ENCODE measurements around the gene SARNP. TPM values are rescaled to one million over a fixed set of nuclear protein-coding genes. Genes with fewer than 3 reads are reported as not detected.

SARNP gene
- total RNA-seq, 1 donor from 2014 or later, result 266 TPM

- no peaks in the 10 kb centered on the region for H3K36me3 Mint-ChIP-seq
- DNase-seq (ENCODE audit: low spot score), result no peak
- Histone ChIP-seq H3K4me3 (no peak overlapping the region), H3K4me2 (no peak overlapping the region), H3K27ac (no peak overlapping the region), H4K20me1 (ENCODE audit: low read depth) (no peaks in the 10 kb centered on the region), H3K9ac (no peak overlapping the region), H3K27me3 (no peaks in the 10 kb centered on the region), H3K9me3 (ENCODE audit: low read depth) (no peaks in the 10 kb centered on the region), H3K79me2 (ENCODE audit: low read depth) (no peaks in the 10 kb centered on the region), H2AFZ (replicated peaks) (no peak overlapping the region), H3K36me3 (no peaks in the 10 kb centered on the region), H3K4me1 (peaks cover 20% of the 10 kb centered on the region), H3F3A (ENCODE audit: low read depth) (peaks cover 14% of the 10 kb centered on the region)
- peaks cover 2% of the 10 kb centered on the region for H3K27me3 Mint-ChIP-seq (ENCODE audit: insufficient read depth, low read depth)
- peaks cover 41% of the 10 kb centered on the region for H3K4me1 Mint-ChIP-seq
- no peaks in the 10 kb centered on the region for H3K9me3 Mint-ChIP-seq
- no peak overlapping the region for H3K27ac Mint-ChIP-seq
- peak overlapping the region; percentile 38 for H3K4me3 Mint-ChIP-seq
- TF ChIP-seq, protein P1, sequence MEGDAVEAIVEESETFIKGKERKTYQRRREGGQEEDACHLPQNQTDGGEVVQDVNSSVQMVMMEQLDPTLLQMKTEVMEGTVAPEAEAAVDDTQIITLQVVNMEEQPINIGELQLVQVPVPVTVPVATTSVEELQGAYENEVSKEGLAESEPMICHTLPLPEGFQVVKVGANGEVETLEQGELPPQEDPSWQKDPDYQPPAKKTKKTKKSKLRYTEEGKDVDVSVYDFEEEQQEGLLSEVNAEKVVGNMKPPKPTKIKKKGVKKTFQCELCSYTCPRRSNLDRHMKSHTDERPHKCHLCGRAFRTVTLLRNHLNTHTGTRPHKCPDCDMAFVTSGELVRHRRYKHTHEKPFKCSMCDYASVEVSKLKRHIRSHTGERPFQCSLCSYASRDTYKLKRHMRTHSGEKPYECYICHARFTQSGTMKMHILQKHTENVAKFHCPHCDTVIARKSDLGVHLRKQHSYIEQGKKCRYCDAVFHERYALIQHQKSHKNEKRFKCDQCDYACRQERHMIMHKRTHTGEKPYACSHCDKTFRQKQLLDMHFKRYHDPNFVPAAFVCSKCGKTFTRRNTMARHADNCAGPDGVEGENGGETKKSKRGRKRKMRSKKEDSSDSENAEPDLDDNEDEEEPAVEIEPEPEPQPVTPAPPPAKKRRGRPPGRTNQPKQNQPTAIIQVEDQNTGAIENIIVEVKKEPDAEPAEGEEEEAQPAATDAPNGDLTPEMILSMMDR (IDR thresholded peaks at IDR 0.05), result no peak
- no peak for TF ChIP-seq EZH2phosphoT487 (IDR thresholded peaks at IDR 0.05)
- no peak for TF ChIP-seq EZH2 (IDR thresholded peaks at IDR 0.05)
These were observed 28.4 kb upstream of the SARNP start for GRCh38 chr12:55845785-55846496.

DNA sequence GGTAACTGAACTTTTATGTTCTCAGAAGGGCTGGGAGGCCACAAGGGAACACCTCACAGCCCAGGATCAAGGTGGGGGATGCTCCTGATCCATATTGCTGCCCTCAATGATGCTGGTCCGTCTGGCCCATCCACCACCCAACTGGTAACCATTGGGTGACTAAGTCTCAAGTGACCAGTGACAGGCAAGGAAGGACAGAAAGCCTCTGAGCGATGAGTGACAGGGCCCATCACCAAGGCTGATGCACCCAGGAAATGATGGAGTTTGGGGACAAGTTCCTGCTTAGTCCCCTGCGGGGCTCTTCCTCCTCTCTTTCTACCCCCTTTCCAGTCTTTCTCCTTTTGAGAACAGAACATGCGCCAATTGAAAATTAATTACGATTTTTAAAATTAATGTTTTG lies 27.8 kb upstream of the SARNP start:
- no peak overlapping the region for H3K27ac Mint-ChIP-seq
- TF ChIP-seq EZH2 (IDR thresholded peaks at IDR 0.05), result no peak
- TF ChIP-seq, protein P1 (IDR thresholded peaks at IDR 0.05), result no peak
- H4K20me1 ChIP-seq (ENCODE audit: low read depth), result no peaks in the 10 kb centered on the region
- no peaks in the 10 kb centered on the region for H3K79me2 ChIP-seq (ENCODE audit: low read depth)
- no peaks in the 10 kb centered on the region for H3K9me3 ChIP-seq (ENCODE audit: low read depth)
- no peaks in the 10 kb centered on the region for H3K36me3 ChIP-seq
- DNase-seq (ENCODE audit: low spot score), result no peak
- H3K27me3 ChIP-seq, result no peaks in the 10 kb centered on the region
- H3K27me3 Mint-ChIP-seq (ENCODE audit: insufficient read depth, low read depth), result peaks cover 2% of the 10 kb centered on the region
- H3K4me1 Mint-ChIP-seq, result peaks cover 35% of the 10 kb centered on the region
- no peaks in the 10 kb centered on the region for H3K36me3 Mint-ChIP-seq
- no peak overlapping the region for H3K4me3 ChIP-seq
- H3K4me1 ChIP-seq, result peaks cover 14% of the 10 kb centered on the region
- H3F3A ChIP-seq (ENCODE audit: low read depth), result peaks cover 9% of the 10 kb centered on the region
- H2AFZ ChIP-seq (replicated peaks), result no peak overlapping the region
- no peak overlapping the region for H3K9ac ChIP-seq
- H3K4me3 Mint-ChIP-seq, result no peak overlapping the region
- no peak overlapping the region for H3K4me2 ChIP-seq
- no peak overlapping the region for H3K27ac ChIP-seq
- H3K9me3 Mint-ChIP-seq, result no peaks in the 10 kb centered on the region

GRCh38 chr12:55844961-55845360 lies 27.4 kb upstream of the SARNP start:
- TF ChIP-seq, protein P1 (IDR thresholded peaks at IDR 0.05), result no peak
- TF ChIP-seq EZH2 (IDR thresholded peaks at IDR 0.05) (no peak), EZH2phosphoT487 (IDR thresholded peaks at IDR 0.05) (no peak)
- Histone ChIP-seq H3K9ac (no peak overlapping the region), H3K79me2 (ENCODE audit: low read depth) (no peaks in the 10 kb centered on the region), H3K36me3 (no peaks in the 10 kb centered on the region), H4K20me1 (ENCODE audit: low read depth) (no peaks in the 10 kb centered on the region), H3K4me2 (no peak overlapping the region), H3K4me3 (no peak overlapping the region), H3K27ac (no peak overlapping the region), H3K27me3 (no peaks in the 10 kb centered on the region), H3F3A (ENCODE audit: low read depth) (peaks cover 5% of the 10 kb centered on the region), H2AFZ (replicated peaks) (no peak overlapping the region), H3K9me3 (ENCODE audit: low read depth) (no peaks in the 10 kb centered on the region), H3K4me1 (peaks cover 10% of the 10 kb centered on the region)
- H3K27ac Mint-ChIP-seq, result no peak overlapping the region
- H3K4me3 Mint-ChIP-seq, result no peak overlapping the region
- DNase-seq (ENCODE audit: low spot score), result no peak
- peaks cover 2% of the 10 kb centered on the region for H3K27me3 Mint-ChIP-seq (ENCODE audit: insufficient read depth, low read depth)
- no peaks in the 10 kb centered on the region for H3K9me3 Mint-ChIP-seq
- H3K36me3 Mint-ChIP-seq, result no peaks in the 10 kb centered on the region
- H3K4me1 Mint-ChIP-seq, result peaks cover 32% of the 10 kb centered on the region
